Osteoblast (primary cell): ENCODE results near the gene TOP3B. TPM values are rescaled to one million over a fixed set of nuclear protein-coding genes. Genes with fewer than 3 reads are reported as not detected.

ENCODE experiments used
- DNase-seq: peaks from one replicate; pipeline ENCODE4 v3.0.0; 2011; ENCODE audit warnings: low spot score, mixed read lengths; ENCODE audit not compliant: insufficient read length; ENCODE audit errors: missing footprints
- H2AFZ ChIP-seq: 2 replicates; pipeline ENCODE4 v1.6.0; 2011; ENCODE audit warnings: mild to moderate bottlenecking, low read length
- H3K27ac ChIP-seq: 2 replicates; pipeline ENCODE4 v1.5.1; 2011; ENCODE audit warnings: mild to moderate bottlenecking, low read depth, low read length, moderate library complexity
- H3K27me3 ChIP-seq: 2 replicates; pipeline ENCODE4 v1.6.0; 2012; ENCODE audit warnings: mild to moderate bottlenecking, control low read depth, inconsistent platforms, low read length, moderate library complexity; ENCODE audit not compliant: insufficient read depth
- H3K36me3 ChIP-seq: 2 replicates; pipeline ENCODE4 v1.5.1; 2011; ENCODE audit warnings: mild to moderate bottlenecking, low read length, control low read depth, moderate library complexity; ENCODE audit not compliant: insufficient read depth
- H3K4me1 ChIP-seq: 2 replicates; pipeline ENCODE4 v1.5.1; 2011; ENCODE audit warnings: mild to moderate bottlenecking, low read length, control low read depth, moderate library complexity; ENCODE audit not compliant: insufficient read depth
- H3K4me2 ChIP-seq: 2 replicates; pipeline ENCODE4 v1.6.0; 2011; ENCODE audit warnings: mild to moderate bottlenecking, low read length; ENCODE audit not compliant: insufficient read depth
- H3K4me3 ChIP-seq: fragments of 200-600 bp; sonication (generic); 3 replicates; pipeline ENCODE4 v1.5.1; 2012; ENCODE audit warnings: mild to moderate bottlenecking, low read length, inconsistent platforms; ENCODE audit not compliant: insufficient read depth
- H3K79me2 ChIP-seq: 2 replicates; pipeline ENCODE4 v1.6.0; 2012; ENCODE audit warnings: mild to moderate bottlenecking, low read length, control low read depth, inconsistent platforms; ENCODE audit not compliant: insufficient read depth
- H3K9me3 ChIP-seq: 2 replicates; pipeline ENCODE4 v1.5.1; 2011; ENCODE audit warnings: low read depth, low read length, control low read depth
- H4K20me1 ChIP-seq: 2 replicates; pipeline ENCODE4 v1.6.0; 2012; ENCODE audit warnings: mild to moderate bottlenecking, low read length, control low read depth; ENCODE audit not compliant: insufficient read depth
- CTCF ChIP-seq: IDR thresholded peaks from 2 replicates; pipeline ENCODE4 v1.5.1; 2011; ENCODE audit warnings: mild to moderate bottlenecking, low read depth, low read length, moderate library complexity; ENCODE audit errors: extremely low read depth
- total RNA-seq: library from RNA; depleted of rRNA; stranded (reverse); fragments of >200 nt; gene quantifications from 2 replicates; pipeline ENCODE4 v1.2.3, GENCODE V29; 2012

The TOP3B gene
- total RNA-seq, 1 donor, result 27.9 TPM

- H3K4me2 ChIP-seq, result no peak overlapping the region
- DNase-seq, result peak; percentile 46
- H4K20me1 ChIP-seq, result peaks cover 3% of the 10 kb centered on the region
- no peaks in the 10 kb centered on the region for H3K79me2 ChIP-seq
- no peaks in the 10 kb centered on the region for H3K9me3 ChIP-seq
- peak overlapping the region; percentile 42 for H3K27ac ChIP-seq
- H3K4me1 ChIP-seq, result peaks cover 3% of the 10 kb centered on the region
- no peak for TF ChIP-seq CTCF
- no peak overlapping the region for H2AFZ ChIP-seq
- H3K27me3 ChIP-seq, result no peaks in the 10 kb centered on the region
- no peak overlapping the region for H3K4me3 ChIP-seq
- H3K36me3 ChIP-seq, result peaks cover 68% of the 10 kb centered on the region
These were observed 21.3 kb downstream of the TOP3B start for GRCh38 chr22:21961127-21961867.

GRCh38 chr22:21960200-21961126 is 22.1 kb downstream of the TOP3B start:
- peaks cover 3% of the 10 kb centered on the region for H3K4me1 ChIP-seq
- H2AFZ ChIP-seq, result no peak overlapping the region
- no peak overlapping the region for H3K27ac ChIP-seq
- no peaks in the 10 kb centered on the region for H3K27me3 ChIP-seq
- H3K4me2 ChIP-seq, result no peak overlapping the region
- no peaks in the 10 kb centered on the region for H3K79me2 ChIP-seq
- H4K20me1 ChIP-seq, result peaks cover 3% of the 10 kb centered on the region
- peak; percentile 62 for DNase-seq
- H3K4me3 ChIP-seq, result no peak overlapping the region
- no peaks in the 10 kb centered on the region for H3K9me3 ChIP-seq
- peaks cover 60% of the 10 kb centered on the region for H3K36me3 ChIP-seq
- no peak for TF ChIP-seq CTCF

GRCh38 chr22:21959274-21960074 is 23.1 kb downstream of the TOP3B start:
- H3K27me3 ChIP-seq, result no peaks in the 10 kb centered on the region
- H2AFZ ChIP-seq, result no peak overlapping the region
- no peaks in the 10 kb centered on the region for H3K9me3 ChIP-seq
- no peaks in the 10 kb centered on the region for H3K79me2 ChIP-seq
- peaks cover 3% of the 10 kb centered on the region for H4K20me1 ChIP-seq
- H3K27ac ChIP-seq, result no peak overlapping the region
- H3K4me2 ChIP-seq, result no peak overlapping the region
- DNase-seq, result peak; percentile 52
- peaks cover 3% of the 10 kb centered on the region for H3K4me1 ChIP-seq
- no peak for TF ChIP-seq CTCF
- no peak overlapping the region for H3K4me3 ChIP-seq
- peaks cover 50% of the 10 kb centered on the region for H3K36me3 ChIP-seq
